HG02759 (cell line): ENCODE data around the gene HLA-E.
"Not testable (repeated sequence)": the region's sequence is repeated elsewhere in the genome, so short reads cannot be mapped to it uniquely, and the experiment has no call there.

Experiments used
- ATAC-seq: cut with Tn5 transposase; IDR thresholded peaks from one replicate; pipeline ENCODE4 v1.9.1; 2021; ENCODE audit warnings: mild to moderate bottlenecking, moderate library complexity; ENCODE audit not compliant: unreplicated experiment

Gene HLA-E

DNA sequence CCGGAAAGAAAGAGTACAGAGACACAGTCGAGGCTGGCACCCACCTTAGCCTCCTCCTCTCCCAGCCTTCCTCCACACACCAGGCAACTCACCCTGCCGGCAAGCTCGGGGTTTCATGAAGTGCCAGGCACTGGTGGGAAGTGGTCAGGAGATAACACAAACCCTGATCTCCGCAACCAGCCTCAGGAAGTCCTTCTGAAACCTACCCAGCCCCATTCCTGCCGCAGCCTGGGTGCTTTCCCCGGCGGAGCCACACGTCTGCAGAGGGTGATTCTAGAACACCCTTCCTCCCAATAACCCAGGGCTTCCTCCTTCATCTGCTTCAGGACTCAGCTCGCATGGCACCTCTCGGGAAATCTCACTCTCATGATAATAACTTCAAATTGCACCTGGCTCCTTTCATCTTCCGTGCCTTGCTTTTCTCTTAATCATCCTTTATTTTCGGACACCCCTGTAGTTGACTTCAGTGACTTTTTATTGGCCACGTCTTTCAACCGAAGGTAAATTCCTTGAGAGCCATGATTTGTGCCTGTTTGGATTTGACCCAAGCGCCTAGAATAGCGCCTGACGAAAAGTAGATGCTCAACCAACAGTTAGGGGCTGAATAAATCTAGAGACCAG is 8.7 kb upstream of the HLA-E start:
- no peak for ATAC-seq

DNA sequence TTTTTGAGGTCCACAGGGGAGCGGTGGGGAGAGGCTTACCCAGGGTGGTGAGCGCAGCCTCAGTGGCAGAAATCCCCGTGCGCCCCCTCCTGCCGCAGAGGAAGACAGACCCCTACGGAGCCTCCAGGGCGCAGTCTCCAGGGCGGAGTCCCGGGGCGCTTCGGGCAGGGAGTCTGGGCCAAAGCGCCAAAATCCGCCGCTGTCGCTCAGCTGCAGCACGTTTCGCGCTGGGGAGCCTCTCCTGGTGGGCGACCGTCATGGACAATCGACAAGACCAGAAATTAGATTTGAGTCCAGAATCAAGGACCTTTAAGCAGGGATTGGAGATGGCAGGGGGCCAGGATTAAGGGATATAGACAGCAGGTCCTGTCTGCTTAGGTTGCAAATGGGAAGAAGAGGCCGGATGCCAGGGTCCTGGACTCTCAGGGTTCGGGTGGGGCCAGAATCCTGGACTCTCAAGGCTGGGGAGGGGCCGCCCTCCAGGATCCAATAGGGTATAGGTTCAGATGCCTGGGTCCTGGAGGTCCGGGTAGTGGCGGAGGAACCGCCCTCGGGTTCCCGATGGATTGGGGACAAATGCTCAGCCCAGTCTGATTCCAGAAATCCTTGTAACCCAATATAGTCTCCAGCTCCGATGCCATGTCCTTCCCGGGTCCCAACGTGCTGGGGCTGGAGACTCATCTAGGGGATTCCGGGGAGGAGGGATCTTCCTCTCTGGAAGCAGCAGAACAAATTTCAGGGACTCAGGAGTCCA is 7.9 kb upstream of the HLA-E start:
- no peak for ATAC-seq

DNA sequence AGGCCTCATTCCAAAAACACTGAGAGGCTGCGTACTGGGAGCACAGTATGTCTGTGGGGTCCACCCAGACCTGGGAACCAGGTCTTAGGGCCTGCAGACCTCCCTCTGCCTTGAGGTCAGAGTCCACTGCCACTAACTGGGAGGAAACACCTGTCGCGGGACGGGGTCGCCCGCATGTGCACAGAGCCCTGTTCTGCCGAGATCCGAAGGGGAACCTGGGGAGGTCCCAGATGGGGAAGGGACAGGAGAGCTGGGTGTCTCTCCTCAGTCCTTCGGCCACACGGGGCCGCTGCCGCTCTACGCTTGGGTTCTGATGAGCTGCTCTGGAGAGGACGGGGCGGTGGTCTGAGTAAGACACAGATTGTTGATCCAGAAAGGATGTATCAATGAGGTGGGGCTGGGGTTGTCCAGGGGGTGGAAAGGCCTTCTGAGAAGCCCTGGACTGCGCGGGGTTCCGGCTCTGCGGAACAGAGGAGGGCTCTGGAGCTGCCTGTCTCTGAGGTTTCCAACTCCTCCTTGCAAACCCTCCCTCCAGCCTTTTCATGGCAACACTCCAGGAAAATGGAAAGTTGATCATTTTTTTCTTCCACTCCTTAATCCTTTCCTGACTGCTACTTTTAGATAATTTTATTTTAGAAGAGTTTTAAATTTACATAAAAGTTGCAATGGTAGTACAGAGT is 7.2 kb upstream of the HLA-E start:
- ATAC-seq: peak; percentile 60

DNA sequence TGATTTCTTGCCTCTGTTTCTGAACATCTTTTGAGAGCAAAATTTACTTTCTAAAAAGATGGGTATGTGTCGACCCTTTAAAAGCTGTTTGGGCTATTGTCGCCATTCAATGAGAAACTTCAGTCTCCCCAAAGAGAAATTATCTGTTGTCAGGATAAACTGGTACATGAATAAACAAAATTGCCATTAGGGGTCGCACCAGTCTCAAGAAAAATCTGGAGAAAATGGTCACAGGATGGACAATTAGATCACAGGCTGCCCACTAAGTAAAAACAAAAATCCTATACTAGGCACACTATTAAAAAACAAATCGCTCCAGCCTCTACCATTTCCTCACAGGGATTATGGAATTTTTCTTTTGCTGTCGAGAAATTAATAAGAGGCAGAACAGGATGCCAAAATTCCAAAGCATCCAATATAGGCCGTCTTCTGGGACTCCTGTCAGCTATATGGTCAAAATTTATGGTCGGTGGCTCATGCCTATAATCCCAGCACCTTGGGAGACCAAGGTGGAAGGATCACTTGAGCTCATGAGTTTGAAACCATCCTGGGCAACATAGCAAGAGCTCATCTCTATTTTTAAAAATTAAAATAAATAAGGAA is 5.5 kb upstream of the HLA-E start:
- ATAC-seq: no peak

DNA sequence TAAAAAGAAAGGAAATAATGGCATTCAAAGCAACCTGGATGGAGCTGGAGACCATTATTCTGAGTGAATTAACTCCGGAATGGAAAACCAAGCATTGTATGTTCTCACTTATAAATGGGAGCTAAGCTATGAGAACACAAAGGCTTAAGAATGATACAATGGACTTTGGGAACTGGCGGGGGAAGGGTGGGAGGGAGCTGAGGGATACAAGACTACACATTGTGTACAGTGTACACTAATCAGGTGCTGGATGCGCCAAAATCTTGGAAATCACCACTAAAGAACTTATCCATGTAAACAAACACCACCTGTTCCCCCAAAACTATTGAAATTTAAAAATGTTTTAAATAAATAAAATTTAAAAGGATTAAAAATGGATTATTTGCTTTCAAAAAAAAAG is 4.1 kb upstream of the HLA-E start:
- ATAC-seq: no peak

DNA sequence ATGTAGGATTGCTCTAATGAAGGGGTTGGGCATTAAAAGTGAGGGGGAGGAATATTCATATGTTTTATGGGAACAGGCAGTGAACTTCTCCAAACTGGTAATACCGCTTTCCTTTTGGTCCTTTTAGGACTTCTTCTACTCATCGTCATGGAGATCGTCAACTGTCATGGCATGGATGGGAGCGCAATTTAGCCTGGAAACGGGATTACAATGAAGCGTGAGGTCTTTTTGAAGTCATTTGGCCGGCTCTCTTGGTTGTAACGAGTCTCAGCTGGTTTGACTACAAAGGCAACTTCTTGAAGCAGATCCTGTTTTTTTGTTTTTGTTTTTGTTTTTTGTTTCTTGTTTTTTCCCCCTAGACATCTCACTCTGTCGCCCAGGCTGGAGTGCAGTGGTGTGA is 1.4 kb upstream of the HLA-E start:
- no peak for ATAC-seq

DNA sequence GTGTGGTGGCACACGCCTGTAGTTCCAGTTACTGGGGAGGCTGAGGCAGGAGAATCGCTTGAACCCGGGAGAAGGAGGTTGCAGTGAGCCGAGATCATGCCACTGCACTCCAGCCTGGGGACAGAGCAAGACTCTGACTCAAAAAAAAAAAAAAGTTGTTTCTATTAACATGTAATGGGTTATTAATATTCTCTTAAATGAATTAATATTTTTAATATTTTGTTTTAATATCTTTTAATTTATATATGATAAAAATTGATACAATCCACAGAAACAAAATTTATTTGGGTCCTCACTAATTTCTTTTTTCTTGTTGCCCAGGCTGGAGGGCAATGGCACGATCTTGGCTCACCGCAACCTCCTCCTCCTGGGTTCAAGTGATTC is 620 bp upstream of the HLA-E start:
- ATAC-seq: not testable (repeated sequence)

DNA sequence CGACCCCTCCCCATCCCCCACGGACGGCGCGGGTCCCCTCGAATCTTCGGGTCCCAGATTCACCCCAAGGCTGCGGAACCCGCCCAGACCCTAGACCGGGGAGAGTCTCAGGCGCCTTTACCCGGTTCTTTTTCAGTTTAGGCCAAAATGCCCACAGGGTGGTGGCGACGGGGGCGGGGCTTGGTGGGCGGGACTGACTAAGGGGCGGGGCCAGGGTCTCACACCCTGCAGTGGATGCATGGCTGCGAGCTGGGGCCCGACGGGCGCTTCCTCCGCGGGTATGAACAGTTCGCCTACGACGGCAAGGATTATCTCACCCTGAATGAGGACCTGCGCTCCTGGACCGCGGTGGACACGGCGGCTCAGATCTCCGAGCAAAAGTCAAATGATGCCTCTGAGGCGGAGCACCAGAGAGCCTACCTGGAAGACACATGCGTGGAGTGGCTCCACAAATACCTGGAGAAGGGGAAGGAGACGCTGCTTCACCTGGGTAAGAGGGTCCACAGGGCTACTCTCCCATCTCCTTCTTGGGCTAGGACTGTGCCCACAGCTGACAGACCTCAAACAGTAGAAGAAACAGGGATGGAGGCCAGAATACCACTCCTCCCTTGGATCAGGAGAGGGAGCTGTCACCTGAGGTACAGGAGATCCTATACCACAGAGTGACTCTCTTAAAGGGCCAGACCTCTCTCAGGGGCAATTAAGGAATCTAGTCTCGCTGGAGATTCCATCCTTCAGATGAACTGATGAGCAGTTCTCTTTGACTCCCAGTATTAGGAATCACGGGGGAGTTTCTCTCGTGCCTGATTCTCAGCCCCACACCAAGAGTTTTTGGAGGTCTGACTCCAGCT is 942 bp downstream of the HLA-E start:
- ATAC-seq: peak; percentile 38

DNA sequence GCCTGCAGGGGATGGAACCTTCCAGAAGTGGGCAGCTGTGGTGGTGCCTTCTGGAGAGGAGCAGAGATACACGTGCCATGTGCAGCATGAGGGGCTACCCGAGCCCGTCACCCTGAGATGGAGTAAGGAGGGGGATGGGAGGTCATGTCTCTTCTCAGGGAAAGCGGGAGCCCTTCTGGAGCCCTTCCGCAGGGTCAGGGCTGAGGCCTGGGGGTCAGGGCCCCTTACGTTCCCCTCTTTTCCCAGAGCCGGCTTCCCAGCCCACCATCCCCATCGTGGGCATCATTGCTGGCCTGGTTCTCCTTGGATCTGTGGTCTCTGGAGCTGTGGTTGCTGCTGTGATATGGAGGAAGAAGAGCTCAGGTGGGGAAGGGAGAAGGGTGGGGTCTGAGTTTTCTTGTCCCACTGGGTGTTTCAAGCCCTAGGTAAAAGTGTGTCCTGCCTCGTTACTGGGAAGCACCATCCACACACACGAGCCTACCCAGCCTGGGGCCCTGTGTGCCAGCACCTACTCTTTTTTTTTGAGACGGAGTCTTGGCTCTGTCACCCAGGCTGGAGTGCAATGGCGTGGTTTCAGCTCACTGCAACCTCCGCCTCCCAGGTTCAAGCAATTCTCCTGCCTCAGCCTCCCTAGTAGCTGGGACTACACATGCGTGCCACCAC is 2.1 kb downstream of the HLA-E start:
- not testable (repeated sequence) for ATAC-seq

GRCh38 chr6:30491991-30492952 is 3.0 kb downstream of the HLA-E start:
- ATAC-seq: no peak

DNA sequence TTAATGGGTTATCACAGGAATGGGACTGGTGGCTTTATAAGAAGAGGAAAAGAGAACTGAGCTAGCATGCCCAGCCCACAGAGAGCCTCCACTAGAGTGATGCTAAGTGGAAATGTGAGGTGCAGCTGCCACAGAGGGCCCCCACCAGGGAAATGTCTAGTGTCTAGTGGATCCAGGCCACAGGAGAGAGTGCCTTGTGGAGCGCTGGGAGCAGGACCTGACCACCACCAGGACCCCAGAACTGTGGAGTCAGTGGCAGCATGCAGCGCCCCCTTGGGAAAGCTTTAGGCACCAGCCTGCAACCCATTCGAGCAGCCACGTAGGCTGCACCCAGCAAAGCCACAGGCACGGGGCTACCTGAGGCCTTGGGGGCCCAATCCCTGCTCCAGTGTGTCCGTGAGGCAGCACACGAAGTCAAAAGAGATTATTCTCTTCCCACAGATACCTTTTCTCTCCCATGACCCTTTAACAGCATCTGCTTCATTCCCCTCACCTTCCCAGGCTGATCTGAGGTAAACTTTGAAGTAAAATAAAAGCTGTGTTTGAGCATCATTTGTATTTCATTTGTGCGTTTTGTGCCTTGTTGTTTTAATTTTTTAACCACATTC is 4.4 kb downstream of the HLA-E start:
- no peak for ATAC-seq

GRCh38 chr6:30494291-30494861 is 5.1 kb downstream of the HLA-E start:
- no peak for ATAC-seq

GRCh38 chr6:30495060-30495459 is 5.8 kb downstream of the HLA-E start:
- not testable (repeated sequence) for ATAC-seq

GRCh38 chr6:30495993-30496392 is 6.7 kb downstream of the HLA-E start:
- no peak for ATAC-seq

- not testable (repeated sequence) for ATAC-seq
Observed at GRCh38 chr6:30497261-30497599, 7.9 kb downstream of the HLA-E start.

DNA sequence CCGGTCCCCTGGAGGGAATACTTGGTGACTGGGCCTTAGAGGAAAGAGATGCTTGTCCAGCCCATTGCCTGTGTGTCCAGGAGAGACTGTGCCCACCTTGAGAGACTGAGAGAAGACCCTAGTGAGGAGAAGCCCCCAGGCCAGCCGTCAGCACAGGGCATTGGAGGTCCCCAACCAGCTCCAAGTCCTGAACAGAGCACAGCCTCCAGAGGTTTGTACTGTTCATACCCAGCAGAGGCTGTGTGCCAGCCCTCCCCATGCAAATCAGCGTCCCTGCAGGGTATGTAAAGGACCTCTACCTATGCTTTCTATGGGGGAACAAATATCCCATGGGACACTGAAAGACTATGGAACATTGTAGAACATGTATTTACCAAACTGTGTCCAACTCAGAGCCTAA is 8.4 kb downstream of the HLA-E start:
- ATAC-seq: no peak

DNA sequence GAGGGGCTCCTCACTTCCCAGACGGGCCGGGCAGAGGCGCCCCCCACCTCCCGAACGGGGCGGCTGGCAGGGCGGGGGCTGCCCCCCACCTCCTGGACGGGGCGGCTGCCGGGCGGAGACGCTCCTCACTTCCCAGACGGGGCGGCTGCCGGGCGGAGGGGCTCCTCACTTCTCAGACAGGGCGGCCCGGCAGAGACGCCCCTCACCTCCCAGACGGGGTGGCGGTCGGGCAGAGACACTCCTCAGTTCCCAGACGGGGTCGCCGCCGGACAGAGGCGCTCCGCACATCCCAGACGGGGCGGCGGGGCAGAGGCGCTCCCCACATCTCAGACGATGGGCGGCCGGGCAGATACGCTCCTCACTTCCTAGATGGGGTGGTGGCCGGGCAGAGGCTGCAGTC is 9.4 kb downstream of the HLA-E start:
- ATAC-seq: not testable (repeated sequence)
